AG04449 (cell line): ENCODE results near the gene FAM3C.

Source experiments
- CTCF ChIA-PET: fragments of 350-600 bp; formaldehyde crosslinking; extraction: SDS; loops from one replicate; lab custom pipeline; 2021; ENCODE audit warnings: antibody characterized with exemption; lab: Yijun Ruan, JAX
- POLR2A ChIA-PET: fragments of 400-600, 350-600 bp; formaldehyde crosslinking; extraction: SDS; loops from one replicate; lab custom pipeline; 2020; ENCODE audit warnings: antibody characterized with exemption, inconsistent platforms; lab: Yijun Ruan, JAX
- DNase-seq: peaks from one replicate; pipeline ENCODE4 v3.0.0-alpha.2; 2010; ENCODE audit warnings: low read depth, low spot score
- H3K4me3 ChIP-seq: 2 replicates; pipeline ENCODE4 v1.5.1; 2011; ENCODE audit warnings: low read depth, mild to moderate bottlenecking, control low read depth, low read length
- CTCF ChIP-seq: IDR thresholded peaks from one replicate; pipeline ENCODE4 v1.5.1; 2011; ENCODE audit warnings: mild to moderate bottlenecking, moderate library complexity, low read length, control low read depth, inconsistent platforms; ENCODE audit not compliant: insufficient read depth; ENCODE audit errors: missing control alignments

FAM3C gene

GRCh38 chr7:121390109-121390508 lies 6.0 kb downstream of the FAM3C start:
- no peak for TF ChIP-seq CTCF
- no peak overlapping the region for H3K4me3 ChIP-seq
- ChIA-PET CTCF (interaction anchor here (1.2 to 1.3 kb wide), 2 partner anchors 59 to 158 kb away, joined by 3 read pairs; no protein-coding TSS in a partner anchor), POLR2A (no interaction called here)
- no peak for DNase-seq

- ChIA-PET POLR2A (no interaction called here), CTCF (interaction anchor here (0.8 to 7.5 kb wide), 7 partner anchors 8 to 159 kb away, joined by 3 to 96 read pairs (median 4); partner anchors contain the start of gene FAM3C)
- no peak overlapping the region for H3K4me3 ChIP-seq
- no peak for DNase-seq
- TF ChIP-seq CTCF, result no peak
These were observed 7.2 kb downstream of the FAM3C start for GRCh38 chr7:121388950-121389349.

- TF ChIP-seq CTCF, result no peak
- CTCF ChIA-PET, result interaction anchor here (0.7 to 7.5 kb wide), 3 partner anchors 11 to 254 kb away, joined by 3 to 96 read pairs (median 17); partner anchors contain the start of gene FAM3C
- H3K4me3 ChIP-seq, result no peak overlapping the region
- no peak for DNase-seq
- POLR2A ChIA-PET, result interaction anchor here (0.9 kb wide), 1 partner anchor 10 kb away, joined by 3 read pairs; no protein-coding TSS in a partner anchor
These were observed 10.3 kb downstream of the FAM3C start for GRCh38 chr7:121385800-121386179.

GRCh38 chr7:121385056-121385799 lies 10.9 kb downstream of the FAM3C start:
- H3K4me3 ChIP-seq, result no peak overlapping the region
- ChIA-PET POLR2A (interaction anchor here (0.9 kb wide), 1 partner anchor 10 kb away, joined by 3 read pairs; no protein-coding TSS in a partner anchor), CTCF (interaction anchor here (0.7 to 7.5 kb wide), 3 partner anchors 11 to 254 kb away, joined by 3 to 96 read pairs (median 21); partner anchors contain the start of gene FAM3C)
- TF ChIP-seq CTCF, result no peak
- DNase-seq, result no peak

GRCh38 chr7:121384265-121384664 lies 11.8 kb downstream of the FAM3C start:
- no peak for TF ChIP-seq CTCF
- ChIA-PET CTCF (interaction anchor here (1.6 to 7.5 kb wide), 3 partner anchors 12 to 161 kb away, joined by 5 to 96 read pairs (median 21); partner anchors contain the start of gene FAM3C), POLR2A (no interaction called here)
- H3K4me3 ChIP-seq, result no peak overlapping the region
- no peak for DNase-seq
